ENCODE results near the gene BBOX1.

BBOX1 gene

DNA sequence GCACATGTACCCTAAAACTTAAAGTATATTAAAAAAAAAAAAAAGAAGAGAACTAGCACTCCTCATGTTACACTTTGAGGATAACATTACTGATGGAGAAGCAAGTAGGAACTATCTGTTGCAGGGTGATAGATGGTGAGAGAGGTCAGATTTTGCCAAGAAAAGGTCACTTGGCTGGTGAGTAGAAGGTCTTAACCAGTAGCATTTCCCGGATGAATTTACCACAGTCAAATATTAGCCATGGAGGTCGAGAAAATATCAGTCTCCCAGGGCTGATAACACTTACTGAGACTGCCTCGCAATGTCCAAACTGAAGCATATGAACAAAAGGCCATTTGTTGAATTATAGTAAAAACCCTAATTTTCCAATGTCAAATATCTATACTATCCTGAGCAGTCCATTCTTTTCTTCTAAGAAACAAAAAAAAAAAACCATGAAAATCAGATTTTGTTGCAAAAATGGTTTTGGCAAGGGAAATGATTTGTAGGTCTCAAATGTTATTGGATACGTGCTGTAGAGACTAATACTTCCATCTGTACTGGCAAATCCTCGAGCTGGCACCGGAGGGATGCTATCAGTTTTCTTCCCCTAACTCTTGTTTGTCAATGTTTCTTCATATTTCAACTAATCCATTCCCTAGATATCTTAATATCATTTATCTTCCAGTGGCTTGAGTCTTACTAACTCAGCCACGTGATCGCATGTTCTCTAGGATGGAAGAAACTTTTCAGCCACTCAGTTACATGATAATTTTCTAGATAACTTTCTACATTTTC, 14.5 kb upstream of the BBOX1 start:
- no peak for FAIRE-seq

DNA sequence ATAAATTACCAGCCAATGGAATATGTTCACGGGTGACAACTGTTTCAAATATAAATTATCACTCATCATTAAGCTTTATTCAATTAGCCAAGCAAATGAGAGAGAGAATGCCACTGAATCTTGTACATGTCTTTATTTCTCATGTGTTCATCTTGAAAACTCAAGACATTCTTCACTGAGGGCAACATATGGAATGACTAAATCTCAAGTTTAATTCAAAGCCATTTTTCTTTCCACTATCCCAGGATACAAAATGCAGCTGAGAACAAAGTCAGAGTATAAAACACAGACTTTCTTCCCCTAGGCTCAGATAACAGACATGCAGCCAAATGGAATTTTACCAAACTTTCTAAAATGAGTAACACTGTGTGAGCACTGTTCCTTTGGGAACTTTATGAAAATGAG, 12.1 kb upstream of the BBOX1 start:
- no peak for FAIRE-seq

DNA sequence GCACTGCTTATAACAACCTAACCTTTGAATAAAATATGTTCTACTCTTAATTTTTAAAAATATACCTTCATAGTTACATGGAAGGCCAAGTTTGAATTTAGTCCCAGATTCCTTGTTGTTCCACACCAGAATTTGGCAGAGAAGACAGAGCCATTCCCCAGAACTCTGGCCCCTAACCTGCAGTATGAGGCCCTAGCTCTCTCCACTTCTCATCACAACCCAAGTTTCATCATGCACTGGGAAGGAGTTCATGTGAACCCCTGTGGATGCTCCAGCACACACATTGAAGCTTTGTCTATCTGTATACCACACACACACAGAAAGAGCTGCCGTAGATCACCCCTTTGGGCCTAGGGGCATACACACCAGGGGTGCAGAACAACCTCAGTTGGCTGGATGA, 10.6 kb upstream of the BBOX1 start:
- FAIRE-seq: no peak

DNA sequence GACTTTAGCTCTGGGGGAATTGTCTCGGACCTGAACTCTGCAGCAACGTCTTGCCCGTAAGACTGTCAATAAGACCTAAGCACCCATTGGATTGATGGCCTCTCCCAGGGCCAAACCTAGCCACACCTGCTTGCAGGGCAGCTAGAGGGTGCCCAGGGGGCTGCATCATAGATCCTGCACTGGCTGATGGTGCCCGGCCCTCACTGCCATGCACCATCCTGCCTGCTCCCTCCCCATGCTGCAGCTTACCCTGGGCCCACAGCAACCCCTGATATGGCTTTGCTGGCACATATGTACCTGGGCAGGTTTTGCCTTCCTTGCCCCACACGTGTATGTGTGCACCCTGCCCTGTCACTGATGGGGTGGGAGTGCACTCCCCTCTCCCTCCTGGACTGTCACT, 8.9 kb upstream of the BBOX1 start:
- no peak for FAIRE-seq

DNA sequence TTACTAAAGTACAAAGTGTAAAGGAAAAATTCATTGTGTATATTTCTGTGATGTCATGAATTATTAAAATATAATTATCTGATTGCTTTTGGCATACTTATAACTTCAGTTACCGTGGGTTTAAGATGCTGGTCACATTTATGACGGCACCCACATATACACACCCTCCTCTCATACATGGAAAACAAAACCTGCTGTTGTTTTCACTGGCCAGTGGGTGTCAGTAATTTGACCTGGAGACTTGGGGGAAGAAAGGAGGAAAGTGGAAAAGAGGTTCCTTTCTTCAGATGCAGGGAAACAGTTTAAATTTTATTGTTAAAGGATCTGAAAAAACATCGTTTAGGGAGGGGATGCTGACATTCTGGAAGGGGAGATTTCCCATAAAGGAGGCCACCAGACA, 742 bp upstream of the BBOX1 start:
- no peak for FAIRE-seq

DNA sequence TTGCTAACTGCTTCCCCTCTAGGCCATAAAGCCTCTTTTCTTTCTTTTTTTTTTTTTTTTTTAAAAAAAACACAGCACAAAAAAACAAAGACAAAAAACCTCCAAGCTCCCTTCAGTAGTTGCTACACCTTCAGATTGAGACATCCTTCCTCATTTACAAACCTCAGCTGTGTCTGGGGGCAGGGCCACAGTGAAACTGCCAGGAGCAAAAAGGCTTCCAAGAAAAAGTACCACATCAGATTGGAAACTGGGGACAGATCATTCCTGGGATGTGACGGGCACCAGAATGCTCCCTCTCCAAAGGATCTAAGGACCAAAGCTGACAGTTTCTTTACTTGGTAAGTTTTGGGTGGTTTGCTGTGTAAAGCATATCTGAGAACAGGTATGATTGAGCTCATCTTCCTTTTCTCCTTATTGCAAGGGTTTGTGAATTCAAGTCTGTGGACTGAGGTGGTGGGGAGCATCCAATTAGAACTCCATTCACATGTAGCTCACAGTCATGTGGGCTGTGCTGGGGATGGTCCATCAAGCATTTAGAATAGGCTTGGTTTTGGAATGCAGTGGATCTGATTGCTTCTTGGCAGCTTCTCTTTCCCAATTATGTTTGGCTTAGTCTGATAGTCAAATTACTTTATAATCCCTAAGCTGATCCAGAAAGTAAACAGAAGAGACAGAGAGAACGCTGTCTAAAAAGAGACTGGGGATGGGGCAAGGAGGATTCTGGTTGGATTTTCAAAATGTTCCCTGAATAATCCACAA, 705 bp downstream of the BBOX1 start:
- FAIRE-seq: no peak

DNA sequence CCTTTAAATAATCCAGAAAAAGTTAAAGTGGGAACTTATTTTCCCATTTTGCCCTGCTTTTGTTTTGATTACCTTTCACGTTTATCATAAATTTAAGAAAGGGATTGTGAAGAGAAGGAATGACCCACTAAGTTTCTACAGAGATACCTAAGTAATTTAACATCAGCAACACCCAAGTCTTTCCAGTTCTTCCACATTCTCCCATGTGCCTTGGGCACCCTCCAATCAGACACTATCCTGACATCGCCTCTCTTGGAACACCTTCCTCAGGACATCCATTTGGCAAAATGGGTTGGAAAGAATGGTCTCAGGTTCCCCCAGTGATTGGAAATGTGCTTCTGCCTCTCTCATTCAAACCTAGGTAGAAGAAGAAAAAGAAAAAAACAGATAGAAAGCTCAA, 6.3 kb downstream of the BBOX1 start:
- FAIRE-seq: no peak

DNA sequence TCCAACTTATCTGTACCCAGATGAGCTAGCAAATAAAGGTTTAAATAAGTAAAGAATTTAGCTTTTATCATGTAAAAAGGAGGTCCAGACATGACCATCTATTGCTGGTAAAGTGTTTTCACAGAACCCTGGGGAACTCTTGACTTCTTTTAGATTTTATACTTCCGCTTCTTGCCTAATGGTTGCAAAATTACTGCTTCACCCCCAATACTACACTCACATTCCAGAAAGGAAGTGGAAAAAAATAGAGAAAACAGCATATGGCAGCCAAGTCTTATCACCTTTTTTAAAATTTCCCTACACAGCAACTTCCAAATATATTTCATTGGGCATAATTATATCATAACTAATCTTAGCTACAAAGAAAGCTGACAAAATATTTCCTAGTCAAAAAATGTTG, 12.1 kb downstream of the BBOX1 start:
- no peak for FAIRE-seq

DNA sequence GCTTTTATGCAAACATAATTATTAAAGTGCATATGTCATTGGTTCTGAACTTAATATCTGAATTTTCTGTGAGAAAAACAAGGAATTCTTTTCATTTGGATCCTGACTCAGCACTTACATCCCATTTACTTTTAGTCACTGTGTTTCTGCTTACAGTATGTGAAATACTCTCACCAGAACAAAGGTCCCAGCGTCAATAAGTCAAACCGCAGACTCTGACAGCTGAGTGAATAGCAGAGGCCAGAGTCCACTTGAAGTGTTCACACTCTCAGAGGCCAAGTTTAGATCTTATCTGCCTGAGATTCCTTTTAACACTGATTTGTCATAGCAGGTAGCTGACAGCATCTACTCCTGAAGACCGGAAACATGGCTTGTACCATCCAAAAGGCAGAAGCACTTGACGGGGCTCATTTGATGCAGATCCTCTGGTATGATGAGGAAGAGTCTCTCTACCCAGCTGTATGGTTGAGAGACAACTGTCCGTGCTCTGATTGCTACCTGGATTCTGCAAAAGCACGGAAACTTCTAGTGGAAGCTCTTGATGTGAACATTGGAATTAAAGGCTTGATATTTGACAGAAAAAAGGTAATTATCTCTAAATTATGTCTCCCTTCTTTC, 14.6 kb downstream of the BBOX1 start:
- no peak for FAIRE-seq

DNA sequence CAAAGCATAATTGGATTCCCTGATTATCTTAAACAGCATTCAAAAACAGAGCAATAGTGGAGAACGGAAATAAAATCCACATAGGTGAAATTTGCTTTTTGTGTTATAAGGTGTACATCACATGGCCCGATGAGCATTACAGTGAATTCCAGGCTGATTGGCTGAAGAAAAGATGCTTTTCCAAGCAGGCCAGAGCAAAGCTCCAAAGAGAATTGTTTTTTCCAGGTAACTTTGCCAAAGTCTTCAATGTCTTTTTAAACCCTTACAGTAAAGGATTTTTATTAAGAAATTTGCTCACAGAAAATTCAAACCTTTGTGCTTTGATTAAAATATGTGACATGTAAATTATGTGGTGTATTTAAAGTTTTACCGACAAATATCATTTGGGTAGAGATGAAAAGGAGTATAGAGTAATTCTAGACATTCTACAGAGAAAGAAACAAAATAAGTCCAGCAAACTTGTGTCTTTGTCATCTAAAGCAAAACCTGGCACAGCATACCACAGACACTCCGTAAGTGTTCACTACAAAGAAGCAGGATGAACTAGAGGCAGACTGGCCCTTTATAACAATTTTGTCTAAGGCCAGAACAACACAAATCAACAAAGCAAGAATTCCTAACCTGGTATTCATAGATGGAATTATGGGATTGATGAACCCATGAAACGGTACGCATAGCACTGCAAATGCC, 16.6 kb downstream of the BBOX1 start:
- FAIRE-seq: no peak

DNA sequence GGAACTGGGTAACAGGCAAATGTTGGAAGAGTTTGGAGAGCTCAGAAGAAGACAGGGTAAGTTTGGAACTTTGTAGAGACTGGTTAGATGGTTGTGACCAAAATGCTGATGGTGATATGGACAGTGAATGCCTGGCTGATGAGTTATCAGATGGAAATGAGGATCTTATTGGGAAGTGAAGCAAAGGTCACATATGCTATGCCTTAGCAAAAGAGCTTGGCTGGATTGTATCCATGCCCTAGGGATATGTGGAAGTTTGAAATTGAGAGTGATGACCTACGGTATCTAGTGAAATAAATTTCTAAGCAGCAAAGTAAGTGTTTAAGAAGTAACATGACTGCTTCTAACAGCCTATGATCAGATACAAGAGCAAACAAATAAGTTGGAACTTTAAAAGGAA, 17.8 kb downstream of the BBOX1 start:
- FAIRE-seq: no peak

DNA sequence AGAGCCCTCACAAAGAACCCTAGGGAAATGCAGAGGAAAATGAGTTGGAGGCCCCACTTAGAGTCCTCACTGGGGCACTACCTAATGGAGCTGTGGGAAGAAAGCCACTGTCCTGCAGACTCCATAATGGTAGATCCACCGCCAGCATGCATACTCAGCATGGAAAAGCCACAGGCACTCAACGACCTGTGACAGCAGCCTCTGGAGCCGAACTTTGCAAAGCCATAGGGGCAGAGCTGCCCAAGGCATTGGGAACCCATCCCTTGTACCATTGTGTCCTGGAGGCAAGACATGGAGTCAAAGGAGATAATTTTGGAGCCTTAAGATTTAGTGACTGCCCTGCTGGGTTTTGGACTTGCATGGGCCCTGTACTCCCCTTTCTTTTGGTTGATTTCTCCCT, 18.8 kb downstream of the BBOX1 start:
- FAIRE-seq: no peak

DNA sequence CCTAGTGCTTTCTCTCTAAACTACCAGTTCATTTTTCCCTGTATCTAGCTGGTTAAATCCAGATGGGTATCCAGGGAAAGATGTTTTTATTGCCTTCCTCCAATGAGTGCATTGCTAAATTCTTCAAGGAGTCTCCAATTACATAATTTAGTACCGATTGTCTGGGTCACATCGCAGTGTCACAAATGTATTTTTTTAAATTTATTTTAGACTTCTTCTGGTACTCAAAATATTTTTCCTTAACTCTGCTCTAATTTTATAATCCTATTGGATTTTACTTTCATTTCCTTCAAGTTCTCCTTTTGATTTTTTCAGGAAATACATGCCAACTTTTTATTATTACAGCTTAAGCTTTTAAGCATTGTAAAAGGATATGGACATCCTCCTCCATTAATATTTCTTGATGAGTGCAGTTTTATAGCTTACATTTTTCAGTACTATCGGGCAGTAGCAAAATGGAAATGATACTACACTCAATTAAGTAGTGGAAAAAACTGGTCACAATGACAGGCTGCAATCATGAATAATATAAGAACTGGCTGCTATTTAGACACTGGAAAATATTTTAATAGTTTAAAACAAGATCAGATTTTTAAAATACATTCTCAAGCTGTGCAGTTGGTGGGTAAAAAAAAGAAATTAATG, 20.3 kb downstream of the BBOX1 start:
- no peak for FAIRE-seq

DNA sequence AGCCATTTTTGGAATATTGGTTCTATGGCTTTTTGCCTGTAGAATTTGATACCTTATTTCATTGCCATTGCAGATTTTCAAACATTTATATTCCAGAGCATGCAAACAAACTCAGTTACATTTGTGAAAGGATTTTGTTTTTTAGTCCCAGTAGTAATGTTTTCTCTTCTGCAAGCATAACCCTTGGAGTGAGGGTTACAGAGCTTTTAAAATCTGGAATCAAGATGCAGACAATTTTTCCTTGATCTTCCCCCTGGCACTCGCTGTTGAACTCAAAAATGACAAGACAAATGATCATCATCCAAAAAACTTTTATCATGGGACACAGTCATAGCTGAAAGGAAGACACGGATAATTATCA, 20.8 kb downstream of the BBOX1 start:
- FAIRE-seq: no peak

DNA sequence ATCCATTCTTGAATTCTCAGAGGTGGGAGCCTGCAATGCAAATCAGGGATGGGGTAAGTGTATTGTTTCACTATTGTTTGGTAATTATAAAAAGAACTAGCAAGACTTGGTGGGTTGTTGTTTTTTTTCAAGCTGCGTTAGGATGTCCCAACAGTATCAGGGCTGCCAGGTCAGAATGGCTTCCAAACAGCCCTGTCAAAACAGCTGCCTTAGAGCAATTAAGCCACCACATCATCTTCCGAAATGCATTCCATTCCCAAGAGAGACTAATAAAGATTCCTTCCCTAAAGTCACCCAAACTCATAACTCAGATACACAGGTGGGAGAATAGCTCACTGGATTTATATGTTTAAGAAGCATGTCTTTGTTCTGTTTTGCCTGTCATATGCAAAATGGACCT, 23.5 kb downstream of the BBOX1 start:
- no peak for FAIRE-seq

DNA sequence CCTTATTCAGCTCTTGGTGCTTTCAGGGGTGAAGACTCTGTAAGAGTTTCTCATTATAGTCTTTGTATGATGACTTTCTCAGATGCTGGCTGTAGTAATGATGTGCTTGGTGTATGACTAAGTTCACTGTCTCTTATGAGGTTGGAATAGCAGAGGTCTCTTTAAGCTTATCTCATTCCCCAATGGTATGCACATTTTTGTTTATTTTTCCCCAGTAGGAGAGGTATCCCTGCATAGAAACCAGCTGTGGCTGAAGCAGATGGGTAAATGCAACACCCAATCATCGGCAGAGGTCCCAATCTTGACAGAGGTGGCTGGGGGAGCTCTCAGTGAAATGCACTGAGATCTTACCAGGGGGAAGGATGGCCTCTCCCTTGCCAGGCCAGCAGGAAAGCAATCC, 34.6 kb downstream of the BBOX1 start:
- no peak for FAIRE-seq

DNA sequence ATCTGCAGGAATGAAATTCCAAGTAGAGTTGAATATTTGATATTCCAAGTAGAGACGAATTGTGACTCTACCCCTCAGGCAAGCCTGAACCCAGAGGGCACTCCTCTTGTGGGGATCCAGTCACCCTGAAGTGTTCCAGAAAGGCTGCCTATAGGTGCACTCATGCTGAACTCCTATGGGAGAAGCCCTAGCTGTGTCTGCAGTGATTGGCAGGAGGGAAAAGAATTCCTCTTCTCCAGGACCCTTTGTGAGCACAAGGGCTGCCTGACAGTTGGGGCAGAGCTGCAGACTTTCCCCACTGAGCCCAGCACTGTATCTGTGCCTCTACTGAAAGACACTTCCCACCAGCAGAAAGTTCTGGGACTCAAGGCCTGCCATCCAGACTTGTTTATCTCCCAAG, 35.0 kb downstream of the BBOX1 start:
- FAIRE-seq: no peak

DNA sequence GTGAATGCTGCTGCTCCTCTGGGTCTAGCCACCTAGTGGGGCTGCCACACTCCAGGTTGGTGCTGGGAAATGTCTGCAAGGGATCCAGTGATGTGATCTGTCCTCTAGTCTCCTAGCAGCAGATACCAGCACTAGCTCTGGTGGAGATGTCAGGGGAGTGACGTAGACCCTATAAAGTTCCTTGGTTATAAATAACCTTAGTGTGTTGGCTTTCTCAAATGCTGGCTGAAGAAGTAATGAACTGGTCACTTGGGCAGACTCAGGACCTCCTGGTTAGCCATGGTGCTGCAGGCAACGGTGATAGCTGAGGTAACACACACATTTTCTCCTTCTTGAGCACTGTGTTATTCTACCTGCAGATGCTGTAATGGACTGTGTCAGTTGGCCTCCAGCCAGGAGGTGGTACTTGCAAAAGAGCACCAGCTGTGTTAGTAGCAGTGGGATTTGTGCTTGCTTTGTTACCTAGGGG, 35.5 kb downstream of the BBOX1 start:
- FAIRE-seq: no peak

DNA sequence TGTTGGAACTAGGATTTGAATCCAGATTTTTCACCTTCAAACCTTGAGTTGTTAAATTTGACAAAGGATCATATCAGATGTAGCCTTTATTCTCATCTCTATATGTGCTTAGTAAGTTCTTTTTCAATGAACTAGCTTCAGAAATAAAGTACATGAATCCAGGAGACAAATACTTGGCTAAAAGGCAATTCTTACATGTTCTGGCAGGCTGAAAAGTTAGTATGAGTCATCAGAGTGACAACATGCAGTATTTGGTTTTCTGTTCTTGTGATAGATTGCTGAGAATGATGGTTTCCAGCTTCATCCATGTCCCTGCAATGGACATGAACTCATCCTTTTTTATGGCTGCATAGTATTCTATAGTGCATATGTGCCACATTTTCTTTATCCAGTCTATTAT, 40.4 kb downstream of the BBOX1 start:
- no peak for FAIRE-seq

DNA sequence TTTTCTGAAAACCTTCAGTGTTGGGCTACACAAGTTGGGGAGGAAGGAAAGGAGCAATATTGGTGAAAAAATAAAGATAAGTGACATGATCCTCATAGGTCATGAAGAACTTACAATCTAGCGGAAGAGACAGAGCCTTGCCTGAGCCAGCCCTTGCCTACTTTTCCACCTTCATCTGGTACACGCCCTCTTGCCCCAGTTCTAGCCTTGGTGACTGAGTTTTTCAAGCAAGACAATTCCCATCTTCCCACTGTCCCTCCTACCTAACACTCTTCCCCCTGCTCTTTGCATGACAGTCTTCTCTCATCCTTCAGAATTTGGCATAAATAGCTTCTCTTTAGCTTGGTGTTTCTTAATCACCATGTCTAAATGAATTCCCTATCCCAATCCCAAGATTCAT, 42.6 kb downstream of the BBOX1 start:
- FAIRE-seq: no peak

DNA sequence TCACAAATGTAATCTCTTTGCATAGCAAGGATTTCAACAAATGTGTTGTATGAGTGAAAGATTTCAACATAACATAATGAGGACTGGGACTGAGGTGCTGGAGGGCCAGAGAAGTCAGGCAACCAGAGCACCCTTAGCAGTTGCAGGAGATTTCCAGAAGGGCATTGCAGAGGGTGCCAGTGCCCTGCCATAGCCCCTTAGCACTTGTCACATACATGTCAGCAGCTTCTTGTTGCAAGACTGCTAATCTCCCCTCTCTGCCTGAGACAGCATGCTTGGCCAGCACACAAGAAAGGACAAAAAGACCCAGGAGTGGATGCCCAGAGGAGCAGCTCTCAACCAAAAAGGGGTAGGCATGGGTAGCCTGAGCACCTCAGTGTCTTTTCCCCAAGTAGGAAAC, 43.2 kb downstream of the BBOX1 start:
- no peak for FAIRE-seq

DNA sequence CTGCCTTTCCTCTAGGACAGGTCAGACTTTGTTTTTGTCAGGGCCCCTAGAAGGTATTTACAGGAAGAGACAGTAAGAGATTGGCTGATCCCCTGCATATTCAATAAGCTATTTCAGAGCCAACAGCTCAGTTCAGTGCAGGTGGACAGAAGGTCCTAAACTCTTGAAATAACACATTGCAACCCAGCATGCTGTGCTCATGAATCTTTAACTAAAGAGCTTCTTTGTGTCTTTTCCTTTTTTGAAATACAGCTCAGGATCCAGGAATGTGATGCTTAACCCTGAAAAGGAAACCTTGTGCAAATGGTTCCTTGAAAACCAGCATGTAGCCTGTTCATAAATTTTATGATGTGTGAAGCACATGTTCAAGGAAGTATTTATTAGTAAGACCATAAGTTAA, 43.9 kb downstream of the BBOX1 start:
- FAIRE-seq: no peak

DNA sequence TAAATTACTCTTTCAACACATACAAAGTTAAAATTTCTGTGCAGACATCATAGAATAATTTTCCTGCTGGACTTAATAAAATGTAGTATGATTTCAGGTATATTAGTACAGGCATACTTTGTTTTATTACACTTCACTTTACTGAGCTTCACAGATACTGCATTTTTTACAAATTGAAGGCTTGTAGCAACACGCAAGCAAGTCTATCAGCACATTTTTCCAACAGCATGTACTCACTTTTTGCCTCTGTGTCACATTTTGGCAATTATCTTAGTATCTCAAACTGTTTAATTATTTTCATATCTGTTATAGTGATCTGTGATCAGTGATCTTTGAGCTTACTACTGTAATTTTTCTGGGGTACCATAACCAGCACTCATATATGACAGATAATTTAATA, 44.5 kb downstream of the BBOX1 start:
- no peak for FAIRE-seq
